ENCODE data around the gene FAN1. TPM values are rescaled to one million over a fixed set of nuclear protein-coding genes. Genes with fewer than 3 reads are reported as not detected.

Gene FAN1
- total RNA-seq, 1 donor from 2014 or later, result 25.3 TPM

DNA sequence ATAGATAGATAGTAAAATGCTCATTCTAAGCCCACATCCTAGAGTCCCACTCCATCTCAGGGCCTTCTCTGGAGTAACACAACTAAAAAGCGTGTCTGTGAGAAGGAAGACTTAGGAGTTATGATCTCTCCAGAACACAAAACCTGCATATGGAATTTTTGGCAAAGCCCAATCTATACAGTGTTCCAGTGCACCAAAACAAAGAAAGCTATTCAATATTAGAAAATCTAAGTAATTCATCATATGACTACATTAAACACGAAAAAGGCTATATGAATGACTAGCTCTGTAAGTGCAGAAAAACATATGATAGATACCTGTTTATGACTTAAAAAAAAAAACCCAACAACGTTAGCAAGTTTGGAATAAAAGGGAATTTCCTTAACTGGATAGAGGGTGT is 60.0 kb downstream of the FAN1 start:
- peaks cover 55% of the 10 kb centered on the region for H3K36me3 ChIP-seq

DNA sequence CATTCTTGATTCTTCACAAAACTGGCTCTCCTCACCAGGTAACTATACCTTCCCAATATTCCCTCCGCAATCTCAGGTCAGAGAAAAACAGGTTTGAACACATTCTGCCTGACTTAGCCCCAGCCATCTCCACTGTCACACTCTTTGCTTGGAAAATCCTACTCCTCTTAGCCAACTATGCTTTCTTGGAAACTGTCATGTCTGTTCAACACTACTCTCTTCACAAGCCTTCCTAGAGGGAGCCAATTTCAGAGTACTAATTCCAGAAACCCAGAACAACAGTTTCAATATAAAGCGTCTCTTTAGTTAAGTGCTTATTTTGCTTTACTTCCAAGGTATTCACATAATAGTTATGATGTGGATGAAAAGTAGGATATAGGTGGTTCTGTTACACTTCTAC is 66.0 kb downstream of the FAN1 start:
- no peaks in the 10 kb centered on the region for H3K4me1 ChIP-seq
- H3K27ac ChIP-seq (replicated peaks), result no peak overlapping the region
- H3K4me3 ChIP-seq, result no peak overlapping the region
- H3K36me3 ChIP-seq, result peaks cover 45% of the 10 kb centered on the region
- no peaks in the 10 kb centered on the region for H3K27me3 ChIP-seq (ENCODE audit: low read depth)
- no peak for DNase-seq
- H3K9me3 ChIP-seq (replicated peaks), result no peaks in the 10 kb centered on the region
- intact Hi-C loops (cut with micrococcal nuclease), result no loop called here
- TF ChIP-seq, protein P1, sequence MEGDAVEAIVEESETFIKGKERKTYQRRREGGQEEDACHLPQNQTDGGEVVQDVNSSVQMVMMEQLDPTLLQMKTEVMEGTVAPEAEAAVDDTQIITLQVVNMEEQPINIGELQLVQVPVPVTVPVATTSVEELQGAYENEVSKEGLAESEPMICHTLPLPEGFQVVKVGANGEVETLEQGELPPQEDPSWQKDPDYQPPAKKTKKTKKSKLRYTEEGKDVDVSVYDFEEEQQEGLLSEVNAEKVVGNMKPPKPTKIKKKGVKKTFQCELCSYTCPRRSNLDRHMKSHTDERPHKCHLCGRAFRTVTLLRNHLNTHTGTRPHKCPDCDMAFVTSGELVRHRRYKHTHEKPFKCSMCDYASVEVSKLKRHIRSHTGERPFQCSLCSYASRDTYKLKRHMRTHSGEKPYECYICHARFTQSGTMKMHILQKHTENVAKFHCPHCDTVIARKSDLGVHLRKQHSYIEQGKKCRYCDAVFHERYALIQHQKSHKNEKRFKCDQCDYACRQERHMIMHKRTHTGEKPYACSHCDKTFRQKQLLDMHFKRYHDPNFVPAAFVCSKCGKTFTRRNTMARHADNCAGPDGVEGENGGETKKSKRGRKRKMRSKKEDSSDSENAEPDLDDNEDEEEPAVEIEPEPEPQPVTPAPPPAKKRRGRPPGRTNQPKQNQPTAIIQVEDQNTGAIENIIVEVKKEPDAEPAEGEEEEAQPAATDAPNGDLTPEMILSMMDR (IDR thresholded peaks at IDR 0.05; ENCODE audit: borderline replicate concordance), result no peak

More for the DNA sequence above, 60.0 kb downstream of the FAN1 start:
- no peak for DNase-seq
- TF ChIP-seq, protein P1 (IDR thresholded peaks at IDR 0.05; ENCODE audit: borderline replicate concordance), result no peak
- Histone ChIP-seq H3K27ac (replicated peaks) (no peak overlapping the region), H3K4me1 (peaks cover 32% of the 10 kb centered on the region), H3K9me3 (replicated peaks) (no peaks in the 10 kb centered on the region), H3K27me3 (ENCODE audit: low read depth) (no peaks in the 10 kb centered on the region), H3K4me3 (no peak overlapping the region)
- intact Hi-C loops (cut with micrococcal nuclease), result no loop called here

DNA sequence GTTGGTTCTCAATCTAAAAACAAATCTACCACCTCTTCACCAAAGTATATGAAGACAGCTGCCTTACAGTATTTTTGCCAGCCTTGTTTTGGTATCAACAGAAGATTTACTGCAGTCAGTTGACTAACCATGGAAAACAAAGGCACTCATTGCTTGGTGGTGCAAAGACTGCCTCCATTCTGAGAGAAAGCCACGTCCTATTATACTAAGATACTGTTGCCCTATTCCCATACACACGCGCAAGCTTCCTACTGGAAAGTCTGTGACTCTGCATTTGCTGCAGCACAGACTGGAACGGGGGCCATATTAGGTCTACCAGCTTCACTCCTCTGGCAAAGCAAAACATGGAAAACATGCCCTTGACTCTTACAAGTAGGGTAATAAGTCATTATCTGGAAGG is 69.7 kb downstream of the FAN1 start:
- no peaks in the 10 kb centered on the region for H3K27me3 ChIP-seq (ENCODE audit: low read depth)
- H3K4me1 ChIP-seq, result peaks cover 24% of the 10 kb centered on the region
- intact Hi-C loops (cut with micrococcal nuclease), result no loop called here
- no peak overlapping the region for H3K4me3 ChIP-seq
- TF ChIP-seq, protein P1 (IDR thresholded peaks at IDR 0.05; ENCODE audit: borderline replicate concordance), result no peak
- no peak for DNase-seq
- H3K9me3 ChIP-seq (replicated peaks), result no peaks in the 10 kb centered on the region
- H3K27ac ChIP-seq (replicated peaks), result no peak overlapping the region
- peaks cover 28% of the 10 kb centered on the region for H3K36me3 ChIP-seq

DNA sequence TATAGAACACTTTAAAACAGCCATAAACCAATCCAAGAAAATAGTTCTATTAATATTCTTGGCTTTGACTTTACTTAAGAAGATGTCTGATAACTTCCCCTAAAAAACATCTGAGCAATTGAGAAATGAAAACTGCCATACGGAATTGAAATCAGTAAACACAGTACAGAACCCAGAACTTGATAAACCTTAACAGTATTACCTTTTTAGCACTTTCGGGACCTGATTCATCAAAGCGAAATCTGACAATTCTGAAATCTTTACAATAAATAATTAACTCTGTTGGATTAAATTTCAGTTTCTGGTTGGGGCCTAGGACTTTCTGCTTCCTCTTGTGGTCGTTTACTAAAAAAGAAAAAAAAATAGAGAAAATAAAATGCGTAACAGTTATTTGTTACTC is 70.4 kb downstream of the FAN1 start:
- H3K36me3 ChIP-seq, result peaks cover 28% of the 10 kb centered on the region
- no peaks in the 10 kb centered on the region for H3K27me3 ChIP-seq (ENCODE audit: low read depth)
- H3K4me1 ChIP-seq, result peaks cover 31% of the 10 kb centered on the region
- H3K9me3 ChIP-seq (replicated peaks), result no peaks in the 10 kb centered on the region
- H3K27ac ChIP-seq (replicated peaks), result no peak overlapping the region
- intact Hi-C loops (cut with micrococcal nuclease), result no loop called here
- TF ChIP-seq, protein P1 (IDR thresholded peaks at IDR 0.05; ENCODE audit: borderline replicate concordance), result no peak
- DNase-seq, result no peak
- H3K4me3 ChIP-seq, result no peak overlapping the region

GRCh38 chr15:30978328-30978727 is 74.6 kb downstream of the FAN1 start:
- intact Hi-C loops (cut with micrococcal nuclease), result no loop called here
- Histone ChIP-seq H3K4me1 (peaks cover 67% of the 10 kb centered on the region), H3K27ac (replicated peaks) (no peak overlapping the region), H3K27me3 (ENCODE audit: low read depth) (no peaks in the 10 kb centered on the region), H3K4me3 (no peak overlapping the region), H3K9me3 (replicated peaks) (no peaks in the 10 kb centered on the region), H3K36me3 (peaks cover 23% of the 10 kb centered on the region)
- TF ChIP-seq, protein P1 (IDR thresholded peaks at IDR 0.05; ENCODE audit: borderline replicate concordance), result no peak
- DNase-seq, result no peak

- TF ChIP-seq, protein P1 (IDR thresholded peaks at IDR 0.05; ENCODE audit: borderline replicate concordance), result no peak
- Histone ChIP-seq H3K27me3 (ENCODE audit: low read depth) (no peaks in the 10 kb centered on the region), H3K4me1 (peaks cover 78% of the 10 kb centered on the region), H3K4me3 (no peak overlapping the region), H3K36me3 (peaks cover 12% of the 10 kb centered on the region), H3K9me3 (replicated peaks) (no peaks in the 10 kb centered on the region), H3K27ac (replicated peaks) (no peak overlapping the region)
- DNase-seq, result no peak
- intact Hi-C loops (cut with micrococcal nuclease), result no loop called here
Observed at GRCh38 chr15:30979457-30979856, 75.7 kb downstream of the FAN1 start.
